ENCODE data around the gene ZDHHC19.
"Not testable (repeated sequence)": the region's sequence is repeated elsewhere in the genome, so short reads cannot be mapped to it uniquely, and the experiment has no call there.

Gene ZDHHC19

GRCh38 chr3:196225763-196226364 is 14.7 kb upstream of the ZDHHC19 start:
- H3K4me3 ChIP-seq (ENCODE audit: low read depth, low read length) = no peak overlapping the region

GRCh38 chr3:196225086-196225485 is 13.9 kb upstream of the ZDHHC19 start:
- H3K4me3 ChIP-seq (ENCODE audit: low read depth, low read length) = no peak overlapping the region

GRCh38 chr3:196222876-196223595 is 11.8 kb upstream of the ZDHHC19 start:
- no peak overlapping the region for H3K4me3 ChIP-seq (ENCODE audit: low read depth, low read length)

GRCh38 chr3:196220991-196221390 is 9.8 kb upstream of the ZDHHC19 start:
- H3K4me3 ChIP-seq (ENCODE audit: low read depth, low read length) = no peak overlapping the region

GRCh38 chr3:196220587-196220986 is 9.4 kb upstream of the ZDHHC19 start:
- H3K4me3 ChIP-seq (ENCODE audit: low read depth, low read length) = no peak overlapping the region

GRCh38 chr3:196219970-196220311 is 8.7 kb upstream of the ZDHHC19 start:
- H3K4me3 ChIP-seq (ENCODE audit: low read depth, low read length) = no peak overlapping the region

- no peak overlapping the region for H3K4me3 ChIP-seq (ENCODE audit: low read depth, low read length)
Observed at GRCh38 chr3:196219194-196219969, 8.2 kb upstream of the ZDHHC19 start.

- no peak overlapping the region for H3K4me3 ChIP-seq (ENCODE audit: low read depth, low read length)
Observed at GRCh38 chr3:196218155-196218712, 7.0 kb upstream of the ZDHHC19 start.

GRCh38 chr3:196217307-196218154 is 6.3 kb upstream of the ZDHHC19 start:
- no peak overlapping the region for H3K4me3 ChIP-seq (ENCODE audit: low read depth, low read length)

GRCh38 chr3:196216681-196217211 is 5.5 kb upstream of the ZDHHC19 start:
- H3K4me3 ChIP-seq (ENCODE audit: low read depth, low read length) = peak overlapping the region; percentile 6

GRCh38 chr3:196216089-196216564 is 4.9 kb upstream of the ZDHHC19 start, which contains the start of gene SLC51A:
TSS of gene SLC51A (plus strand) at chr3:196216534. CDS start at chr3:196216713, 179 bp downstream.
- peak within 1 kb of the TSS; percentile 6 for H3K4me3 ChIP-seq (ENCODE audit: low read depth, low read length)

- no peak overlapping the region for H3K4me3 ChIP-seq (ENCODE audit: low read depth, low read length)
Observed at GRCh38 chr3:196215493-196216020, 4.4 kb upstream of the ZDHHC19 start.

GRCh38 chr3:196214783-196215441 is 3.7 kb upstream of the ZDHHC19 start:
- H3K4me3 ChIP-seq (ENCODE audit: low read depth, low read length) = no peak overlapping the region

- H3K4me3 ChIP-seq (ENCODE audit: low read depth, low read length) = not testable (repeated sequence)
Observed at GRCh38 chr3:196209944-196210672, 1.1 kb downstream of the ZDHHC19 start.

GRCh38 chr3:196208942-196209695 is 2.1 kb downstream of the ZDHHC19 start:
- H3K4me3 ChIP-seq (ENCODE audit: low read depth, low read length) = no peak overlapping the region

- H3K4me3 ChIP-seq (ENCODE audit: low read depth, low read length) = peak overlapping the region; percentile 48
Observed at GRCh38 chr3:196207833-196208607, 3.2 kb downstream of the ZDHHC19 start.

- H3K4me3 ChIP-seq (ENCODE audit: low read depth, low read length) = peak overlapping the region; percentile 50
Observed at GRCh38 chr3:196207159-196207832, 3.9 kb downstream of the ZDHHC19 start.

Measured in iPS-11a (cell line).